WTC11 (cell line): ENCODE data around the gene CLIC6. TPM values are rescaled to one million over a fixed set of nuclear protein-coding genes. Genes with fewer than 3 reads are reported as not detected.
A peak's percentile ranks its signal among the peaks of the same experiment; 100 is the strongest.

Experiments
- ATAC-seq: fragments of 200-7000 bp; cut with Tn5 transposase; 2 replicates; pipeline ENCODE4 v1.10.0; 2021; ENCODE audit warnings: mild to moderate bottlenecking, moderate library complexity
- Bru-seq: library from RNA; stranded (reverse); fragments of 400-500 nt; gene quantifications from one replicate; lab custom pipeline; 2021; lab: Mats Ljungman, UMichigan
- CTCF ChIA-PET: fragments of 300-600 bp; sonication (Branson Sonifier 250); formaldehyde crosslinking; loops from one replicate; lab custom pipeline; 2021; ENCODE audit warnings: antibody characterized with exemption; lab: Charles Lee
- POLR2A ChIA-PET: fragments of 350-600 bp; sonication (Branson Sonifier 250); formaldehyde crosslinking; loops from one replicate; lab custom pipeline; 2021; ENCODE audit warnings: antibody characterized with exemption; lab: Charles Lee
- DNase-seq: peaks from one replicate; pipeline ENCODE4 v3.0.0; 2021; ENCODE audit warnings: low spot score
- H3K27ac Mint-ChIP-seq: 2 replicates; pipeline ENCODE4 v1.8.0; 2021; ENCODE audit warnings: mixed read lengths
- H3K27me3 Mint-ChIP-seq: 2 replicates; pipeline ENCODE4 v1.8.0; 2021; ENCODE audit warnings: low read depth, mild to moderate bottlenecking, moderate library complexity, mixed read lengths
- H3K36me3 Mint-ChIP-seq: 2 replicates; pipeline ENCODE4 v1.8.0; 2021; ENCODE audit warnings: mixed read lengths
- H3K4me1 Mint-ChIP-seq: 2 replicates; pipeline ENCODE4 v1.8.0; 2022; ENCODE audit warnings: mixed read lengths
- H3K4me3 Mint-ChIP-seq: 2 replicates; pipeline ENCODE4 v1.8.0; 2021; ENCODE audit warnings: mild to moderate bottlenecking, moderate library complexity, mixed read lengths
- H3K9me3 Mint-ChIP-seq: 2 replicates; pipeline ENCODE4 v1.8.0; 2021; ENCODE audit warnings: mixed read lengths
- CDX4 ChIP-seq: fragments of 250-450 bp; sonication (Bioruptor Pico); IDR thresholded peaks from 2 replicates; pipeline ENCODE4 v1.9.0; 2021; ENCODE audit warnings: moderate library complexity, mild to moderate bottlenecking, inconsistent platforms, borderline replicate concordance
- E2F1 ChIP-seq: sonication (generic); formaldehyde crosslinking; IDR thresholded peaks from 2 replicates; pipeline ENCODE4 v1.8.0; 2022; ENCODE audit warnings: mild to moderate bottlenecking, missing genetic modification reagents
- FOXP1 ChIP-seq: sonication (generic); formaldehyde crosslinking; IDR thresholded peaks from 2 replicates; pipeline ENCODE4 v1.8.0; 2022; ENCODE audit warnings: missing genetic modification reagents, mild to moderate bottlenecking, moderate library complexity, borderline replicate concordance
- FOXP4 ChIP-seq: sonication (generic); formaldehyde crosslinking; IDR thresholded peaks from 2 replicates; pipeline ENCODE4 v1.8.0; 2022; ENCODE audit warnings: mild to moderate bottlenecking, missing genetic modification reagents
- GABPB1 ChIP-seq: sonication (generic); formaldehyde crosslinking; IDR thresholded peaks from 2 replicates; pipeline ENCODE4 v1.8.1; 2023; ENCODE audit warnings: mild to moderate bottlenecking, missing genetic modification reagents
- IRF2 ChIP-seq: sonication (generic); formaldehyde crosslinking; IDR thresholded peaks from 2 replicates; pipeline ENCODE4 v1.8.0; 2022; ENCODE audit warnings: low read depth, missing genetic modification reagents, borderline replicate concordance
- MXD4 ChIP-seq: fragments of 250-450 bp; sonication (Bioruptor Pico); IDR thresholded peaks from 2 replicates; pipeline ENCODE4 v1.8.0; 2021; ENCODE audit warnings: mild to moderate bottlenecking, moderate library complexity, borderline replicate concordance
- NR1H2 ChIP-seq: sonication (generic); formaldehyde crosslinking; IDR thresholded peaks from 2 replicates; pipeline ENCODE4 v1.9.0; 2021; ENCODE audit warnings: mild to moderate bottlenecking, moderate library complexity, missing genetic modification reagents
- NR2C2 ChIP-seq: sonication (generic); formaldehyde crosslinking; IDR thresholded peaks from 2 replicates; pipeline ENCODE4 v1.8.0; 2022; ENCODE audit warnings: mild to moderate bottlenecking, missing genetic modification reagents
- TEAD1 ChIP-seq: sonication (generic); formaldehyde crosslinking; IDR thresholded peaks from 2 replicates; pipeline ENCODE4 v1.8.0; 2022; ENCODE audit warnings: mild to moderate bottlenecking, missing genetic modification reagents
- ZNF232 ChIP-seq: sonication (generic); formaldehyde crosslinking; IDR thresholded peaks from 2 replicates; pipeline ENCODE4 v1.8.0; 2022; ENCODE audit warnings: mild to moderate bottlenecking, missing genetic modification reagents
- ZNF263 ChIP-seq: sonication (generic); formaldehyde crosslinking; IDR thresholded peaks from 2 replicates; pipeline ENCODE4 v1.8.1; 2022; ENCODE audit warnings: low read depth, mild to moderate bottlenecking, moderate library complexity, missing genetic modification reagents
- long read RNA-seq, 3 experiments: library from RNA in 1 of 3; library from capped mRNA in 1 of 3; library from polyadenylated mRNA in 1 of 3; unstranded in 2 of 3; stranded (forward) in 1 of 3; transcript quantifications; one replicate each; pipeline ENCODE4 v2.0.0, GENCODE V29; 2021
- total RNA-seq: library from RNA; stranded (reverse); gene quantifications from 3 replicates; pipeline ENCODE4 v1.2.3, GENCODE V29; 2021
- TF ChIP-seq, protein P1 (sequence below): sonication (generic); formaldehyde crosslinking; IDR thresholded peaks from 2 replicates; pipeline ENCODE4 v1.8.0; 2023; ENCODE audit warnings: missing genetic modification reagents
- TF ChIP-seq, protein P2 (sequence below): fragments of 250-450 bp; sonication (Bioruptor Pico); IDR thresholded peaks from 2 replicates; pipeline ENCODE4 v2.1.2; 2022; ENCODE audit warnings: mild to moderate bottlenecking, moderate library complexity

The CLIC6 gene
- total RNA-seq (1.8 to 3.8 TPM (median 3.7 TPM) in 3 replicates), Bru-seq, nascent RNA (percentile 48 among the genes with signal in this experiment)
- long read RNA-seq, experiment 1, partial matches to known transcripts: 1 of 7 reads
- long read RNA-seq, experiment 1, other reads (novel, unspliced or antisense): 3 of 7 reads
- long read RNA-seq, experiment 2, partial matches to known transcripts: 3 of 6 reads
- long read RNA-seq, experiment 2, other reads (novel, unspliced or antisense): 2 of 6 reads
- long read RNA-seq, experiment 3: 0 reads

- H3K27me3 Mint-ChIP-seq: peaks cover 80% of the 10 kb centered on the region
- POLR2A ChIA-PET: no interaction called here
- no peak within 1 kb of the TSS for H3K27ac Mint-ChIP-seq
- peak within 1 kb of the TSS; percentile 85 for H3K4me3 Mint-ChIP-seq
- DNase-seq: peak; percentile 63
- CTCF ChIA-PET: interaction anchor here (0.8 to 1.2 kb wide), 2 partner anchors 14 to 32 kb away, joined by 3 read pairs; no protein-coding TSS in a partner anchor
- no peaks in the 10 kb centered on the region for H3K9me3 Mint-ChIP-seq
- ATAC-seq: peak; percentile 66
- TF ChIP-seq, protein P1, sequence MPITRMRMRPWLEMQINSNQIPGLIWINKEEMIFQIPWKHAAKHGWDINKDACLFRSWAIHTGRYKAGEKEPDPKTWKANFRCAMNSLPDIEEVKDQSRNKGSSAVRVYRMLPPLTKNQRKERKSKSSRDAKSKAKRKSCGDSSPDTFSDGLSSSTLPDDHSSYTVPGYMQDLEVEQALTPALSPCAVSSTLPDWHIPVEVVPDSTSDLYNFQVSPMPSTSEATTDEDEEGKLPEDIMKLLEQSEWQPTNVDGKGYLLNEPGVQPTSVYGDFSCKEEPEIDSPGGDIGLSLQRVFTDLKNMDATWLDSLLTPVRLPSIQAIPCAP (CRISPR knock-in tag): no peak
- TF ChIP-seq FOXP1 (CRISPR knock-in tag) (no peak), IRF2 (no peak), ZNF232 (CRISPR knock-in tag) (no peak), E2F1 (CRISPR knock-in tag) (no peak)
- H3K36me3 Mint-ChIP-seq: no peaks in the 10 kb centered on the region
- peaks cover 12% of the 10 kb centered on the region for H3K4me1 Mint-ChIP-seq
These were observed at the start of gene CLIC6 for GRCh38 chr21:34668803-34669148. CLIC6 (plus strand) TSS chr21:34668994; CDS start chr21:34669389, 395 bp downstream.

DNA sequence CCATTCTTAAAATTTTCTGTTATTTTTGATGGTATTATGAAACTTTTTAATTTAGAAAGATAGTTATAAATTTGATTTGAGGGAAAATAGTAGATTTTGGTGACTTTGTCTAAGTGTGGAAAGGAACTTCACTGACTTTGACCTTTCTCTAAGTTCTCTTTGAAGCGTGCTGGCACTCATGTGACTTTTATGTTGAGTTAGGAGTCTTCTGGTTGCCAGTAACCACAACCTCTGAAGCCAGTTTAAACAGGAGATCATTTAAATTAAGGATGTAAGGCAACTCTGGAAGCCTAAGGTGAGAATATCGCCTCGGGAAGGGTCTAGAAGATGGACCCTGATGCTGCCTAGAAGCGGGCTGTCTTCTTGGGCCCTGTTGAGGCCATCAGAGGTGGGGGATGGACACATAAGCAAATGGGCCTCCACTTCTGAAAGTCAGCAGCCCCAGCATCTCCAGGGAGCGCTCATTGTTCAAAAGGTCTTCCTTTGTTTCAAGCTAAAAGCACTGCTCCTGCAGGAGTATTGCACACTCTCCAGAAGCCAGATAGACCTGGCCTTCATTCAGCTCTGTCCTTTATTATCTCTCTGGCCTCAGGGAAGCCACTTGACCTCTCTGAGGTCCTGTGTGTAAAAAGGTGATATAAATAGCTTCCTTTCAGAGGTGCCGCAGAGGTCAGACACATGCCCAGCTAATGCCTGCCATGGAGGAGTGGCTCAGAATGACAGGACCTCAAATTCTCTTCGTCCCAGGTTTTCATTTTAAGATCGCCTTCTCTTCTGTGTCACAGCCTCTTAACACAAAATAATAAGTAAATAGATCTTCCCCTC, 48.7 kb upstream of the CLIC6 start:
- H3K4me3 Mint-ChIP-seq: no peak overlapping the region
- H3K36me3 Mint-ChIP-seq: no peaks in the 10 kb centered on the region
- DNase-seq (no peak), ATAC-seq (no peak)
- TF ChIP-seq NR2C2 (CRISPR knock-in tag) (no peak), TEAD1 (CRISPR knock-in tag) (no peak), FOXP4 (CRISPR knock-in tag) (no peak), MXD4 (CRISPR knock-in tag) (no peak), ZNF263 (CRISPR knock-in tag) (no peak), NR1H2 (CRISPR knock-in tag) (no peak), GABPB1 (CRISPR knock-in tag) (no peak), CDX4 (CRISPR knock-in tag) (no peak)
- TF ChIP-seq, protein P2, sequence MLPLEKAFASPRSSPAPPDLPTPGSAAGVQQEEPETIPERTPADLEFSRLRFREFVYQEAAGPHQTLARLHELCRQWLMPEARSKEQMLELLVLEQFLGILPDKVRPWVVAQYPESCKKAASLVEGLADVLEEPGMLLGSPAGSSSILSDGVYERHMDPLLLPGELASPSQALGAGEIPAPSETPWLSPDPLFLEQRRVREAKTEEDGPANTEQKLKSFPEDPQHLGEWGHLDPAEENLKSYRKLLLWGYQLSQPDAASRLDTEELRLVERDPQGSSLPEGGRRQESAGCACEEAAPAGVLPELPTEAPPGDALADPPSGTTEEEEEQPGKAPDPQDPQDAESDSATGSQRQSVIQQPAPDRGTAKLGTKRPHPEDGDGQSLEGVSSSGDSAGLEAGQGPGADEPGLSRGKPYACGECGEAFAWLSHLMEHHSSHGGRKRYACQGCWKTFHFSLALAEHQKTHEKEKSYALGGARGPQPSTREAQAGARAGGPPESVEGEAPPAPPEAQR (CRISPR knock-in tag): no peak
- H3K4me1 Mint-ChIP-seq: 0 out of 2 replicates have a peak, but pooled peaks cover 4% of the 10 kb centered on the region
- peaks cover 7% of the 10 kb centered on the region for H3K9me3 Mint-ChIP-seq
- ChIA-PET CTCF (interaction anchor here (1.0 to 1.4 kb wide), 3 partner anchors 11 to 109 kb away, joined by 3 to 10 read pairs (median 7); no protein-coding TSS in a partner anchor), POLR2A (interaction anchor here (0.6 kb wide), 1 partner anchor 15 kb away, joined by 7 read pairs; no protein-coding TSS in a partner anchor)
- H3K27me3 Mint-ChIP-seq: peaks cover 16% of the 10 kb centered on the region
- no peak overlapping the region for H3K27ac Mint-ChIP-seq
